Measurements from ENCODE around the gene UVRAG. TPM values are rescaled to one million over a fixed set of nuclear protein-coding genes. Genes with fewer than 3 reads are reported as not detected.

Gene UVRAG
- total and polyA plus RNA-seq, 2 of the 13 experiments (the other 11 are each of a cell fraction or from before 2014, with no cell fraction given), result 9.7 to 17.3 TPM

DNA sequence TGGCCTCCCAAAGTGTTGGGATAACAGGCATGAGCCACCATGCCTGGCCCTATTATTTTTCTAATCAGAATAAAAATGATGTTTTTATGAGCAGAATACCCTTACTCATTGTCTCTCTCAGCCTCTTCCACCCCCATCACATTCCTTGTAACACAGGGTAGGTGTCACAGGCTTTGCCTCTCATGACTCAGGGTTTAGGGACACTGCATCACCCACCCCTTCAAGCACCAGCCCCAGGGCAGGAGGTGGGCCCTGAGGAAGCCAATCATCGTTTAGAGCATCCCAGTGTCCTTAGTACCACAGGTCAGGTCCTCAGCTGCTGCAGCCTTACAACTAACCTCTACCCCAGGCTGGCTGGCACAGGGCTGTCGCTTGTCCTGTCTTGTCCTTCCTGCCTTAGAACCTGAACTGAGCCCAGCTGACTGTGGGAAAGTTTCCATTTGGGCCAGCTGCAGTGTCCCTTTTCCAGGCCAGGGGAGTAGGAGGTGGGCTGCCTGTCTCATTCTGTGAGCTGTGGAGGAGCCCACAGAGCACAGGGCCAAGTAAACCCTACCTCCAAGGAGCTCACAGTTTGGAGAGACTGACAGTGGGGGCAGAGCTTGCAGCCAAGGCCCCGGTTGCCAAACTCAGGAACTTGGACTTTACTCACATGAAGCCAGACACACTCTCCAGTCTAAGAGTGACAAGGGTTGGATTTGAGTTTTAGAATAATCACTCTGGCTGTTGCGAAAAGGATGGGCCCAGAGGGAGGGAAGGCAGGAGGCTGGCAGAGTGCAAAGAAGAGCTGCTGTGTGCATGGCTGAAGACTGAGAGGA is 19.5 kb upstream of the UVRAG start (continued):
- no peak for TF ChIP-seq NFKB2 (CRISPR knock-in tag; IDR thresholded peaks at IDR 0.05; ENCODE audit: borderline replicate concordance)
- TF ChIP-seq ZNF24 (IDR thresholded peaks at IDR 0.05), result no peak
- TF ChIP-seq, protein P1, sequence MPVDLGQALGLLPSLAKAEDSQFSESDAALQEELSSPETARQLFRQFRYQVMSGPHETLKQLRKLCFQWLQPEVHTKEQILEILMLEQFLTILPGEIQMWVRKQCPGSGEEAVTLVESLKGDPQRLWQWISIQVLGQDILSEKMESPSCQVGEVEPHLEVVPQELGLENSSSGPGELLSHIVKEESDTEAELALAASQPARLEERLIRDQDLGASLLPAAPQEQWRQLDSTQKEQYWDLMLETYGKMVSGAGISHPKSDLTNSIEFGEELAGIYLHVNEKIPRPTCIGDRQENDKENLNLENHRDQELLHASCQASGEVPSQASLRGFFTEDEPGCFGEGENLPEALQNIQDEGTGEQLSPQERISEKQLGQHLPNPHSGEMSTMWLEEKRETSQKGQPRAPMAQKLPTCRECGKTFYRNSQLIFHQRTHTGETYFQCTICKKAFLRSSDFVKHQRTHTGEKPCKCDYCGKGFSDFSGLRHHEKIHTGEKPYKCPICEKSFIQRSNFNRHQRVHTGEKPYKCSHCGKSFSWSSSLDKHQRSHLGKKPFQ (CRISPR knock-in tag; IDR thresholded peaks at IDR 0.05; ENCODE audit: insufficient replicate concordance), result no peak
- TF ChIP-seq ATAD3A (CRISPR knock-in tag; IDR thresholded peaks at IDR 0.05), result no peak
- TF ChIP-seq KDM1A (CRISPR knock-in tag; IDR thresholded peaks at IDR 0.05), result no peak
- no peak for TF ChIP-seq ZNF224 (CRISPR knock-in tag; IDR thresholded peaks at IDR 0.05)
- TF ChIP-seq, protein P2, sequence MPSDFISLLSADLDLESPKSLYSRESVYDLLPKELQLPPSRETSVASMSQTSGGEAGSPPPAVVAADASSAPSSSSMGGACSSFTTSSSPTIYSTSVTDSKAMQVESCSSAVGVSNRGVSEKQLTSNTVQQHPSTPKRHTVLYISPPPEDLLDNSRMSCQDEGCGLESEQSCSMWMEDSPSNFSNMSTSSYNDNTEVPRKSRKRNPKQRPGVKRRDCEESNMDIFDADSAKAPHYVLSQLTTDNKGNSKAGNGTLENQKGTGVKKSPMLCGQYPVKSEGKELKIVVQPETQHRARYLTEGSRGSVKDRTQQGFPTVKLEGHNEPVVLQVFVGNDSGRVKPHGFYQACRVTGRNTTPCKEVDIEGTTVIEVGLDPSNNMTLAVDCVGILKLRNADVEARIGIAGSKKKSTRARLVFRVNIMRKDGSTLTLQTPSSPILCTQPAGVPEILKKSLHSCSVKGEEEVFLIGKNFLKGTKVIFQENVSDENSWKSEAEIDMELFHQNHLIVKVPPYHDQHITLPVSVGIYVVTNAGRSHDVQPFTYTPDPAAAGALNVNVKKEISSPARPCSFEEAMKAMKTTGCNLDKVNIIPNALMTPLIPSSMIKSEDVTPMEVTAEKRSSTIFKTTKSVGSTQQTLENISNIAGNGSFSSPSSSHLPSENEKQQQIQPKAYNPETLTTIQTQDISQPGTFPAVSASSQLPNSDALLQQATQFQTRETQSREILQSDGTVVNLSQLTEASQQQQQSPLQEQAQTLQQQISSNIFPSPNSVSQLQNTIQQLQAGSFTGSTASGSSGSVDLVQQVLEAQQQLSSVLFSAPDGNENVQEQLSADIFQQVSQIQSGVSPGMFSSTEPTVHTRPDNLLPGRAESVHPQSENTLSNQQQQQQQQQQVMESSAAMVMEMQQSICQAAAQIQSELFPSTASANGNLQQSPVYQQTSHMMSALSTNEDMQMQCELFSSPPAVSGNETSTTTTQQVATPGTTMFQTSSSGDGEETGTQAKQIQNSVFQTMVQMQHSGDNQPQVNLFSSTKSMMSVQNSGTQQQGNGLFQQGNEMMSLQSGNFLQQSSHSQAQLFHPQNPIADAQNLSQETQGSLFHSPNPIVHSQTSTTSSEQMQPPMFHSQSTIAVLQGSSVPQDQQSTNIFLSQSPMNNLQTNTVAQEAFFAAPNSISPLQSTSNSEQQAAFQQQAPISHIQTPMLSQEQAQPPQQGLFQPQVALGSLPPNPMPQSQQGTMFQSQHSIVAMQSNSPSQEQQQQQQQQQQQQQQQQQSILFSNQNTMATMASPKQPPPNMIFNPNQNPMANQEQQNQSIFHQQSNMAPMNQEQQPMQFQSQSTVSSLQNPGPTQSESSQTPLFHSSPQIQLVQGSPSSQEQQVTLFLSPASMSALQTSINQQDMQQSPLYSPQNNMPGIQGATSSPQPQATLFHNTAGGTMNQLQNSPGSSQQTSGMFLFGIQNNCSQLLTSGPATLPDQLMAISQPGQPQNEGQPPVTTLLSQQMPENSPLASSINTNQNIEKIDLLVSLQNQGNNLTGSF (CRISPR knock-in tag; IDR thresholded peaks at IDR 0.05), result no peak
- TF ChIP-seq SAP130 (CRISPR knock-in tag; IDR thresholded peaks at IDR 0.05; ENCODE audit: low read depth), result peak; percentile 35; the same call in 1 of the 2 replicates
- 0 out of 2 replicates have a peak, but pooled peaks have one; percentile 59 for TF ChIP-seq NRL (CRISPR knock-in tag; IDR thresholded peaks at IDR 0.05; ENCODE audit: borderline replicate concordance)
- TF ChIP-seq GFI1 (CRISPR knock-in tag; IDR thresholded peaks at IDR 0.05; ENCODE audit: borderline replicate concordance), result peak; percentile 76
- TF ChIP-seq PRMT3 (CRISPR knock-in tag; IDR thresholded peaks at IDR 0.05; ENCODE audit: borderline replicate concordance, low read depth), result no peak
- TF ChIP-seq EED (CRISPR knock-in tag; IDR thresholded peaks at IDR 0.05), result no peak
- TF ChIP-seq ZNF83 (CRISPR knock-in tag; IDR thresholded peaks at IDR 0.05; ENCODE audit: borderline replicate concordance), result no peak
- no peak for TF ChIP-seq ZSCAN20 (CRISPR knock-in tag; IDR thresholded peaks at IDR 0.05; ENCODE audit: borderline replicate concordance)
- TF ChIP-seq, protein P3, sequence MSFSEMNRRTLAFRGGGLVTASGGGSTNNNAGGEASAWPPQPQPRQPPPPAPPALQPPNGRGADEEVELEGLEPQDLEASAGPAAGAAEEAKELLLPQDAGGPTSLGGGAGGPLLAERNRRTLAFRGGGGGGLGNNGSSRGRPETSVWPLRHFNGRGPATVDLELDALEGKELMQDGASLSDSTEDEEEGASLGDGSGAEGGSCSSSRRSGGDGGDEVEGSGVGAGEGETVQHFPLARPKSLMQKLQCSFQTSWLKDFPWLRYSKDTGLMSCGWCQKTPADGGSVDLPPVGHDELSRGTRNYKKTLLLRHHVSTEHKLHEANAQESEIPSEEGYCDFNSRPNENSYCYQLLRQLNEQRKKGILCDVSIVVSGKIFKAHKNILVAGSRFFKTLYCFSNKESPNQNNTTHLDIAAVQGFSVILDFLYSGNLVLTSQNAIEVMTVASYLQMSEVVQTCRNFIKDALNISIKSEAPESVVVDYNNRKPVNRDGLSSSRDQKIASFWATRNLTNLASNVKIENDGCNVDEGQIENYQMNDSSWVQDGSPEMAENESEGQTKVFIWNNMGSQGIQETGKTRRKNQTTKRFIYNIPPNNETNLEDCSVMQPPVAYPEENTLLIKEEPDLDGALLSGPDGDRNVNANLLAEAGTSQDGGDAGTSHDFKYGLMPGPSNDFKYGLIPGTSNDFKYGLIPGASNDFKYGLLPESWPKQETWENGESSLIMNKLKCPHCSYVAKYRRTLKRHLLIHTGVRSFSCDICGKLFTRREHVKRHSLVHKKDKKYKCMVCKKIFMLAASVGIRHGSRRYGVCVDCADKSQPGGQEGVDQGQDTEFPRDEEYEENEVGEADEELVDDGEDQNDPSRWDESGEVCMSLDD (CRISPR knock-in tag; IDR thresholded peaks at IDR 0.05; ENCODE audit: borderline replicate concordance), result no peak
- no peak for TF ChIP-seq ZNF343 (CRISPR knock-in tag; IDR thresholded peaks at IDR 0.05)
- no peak for TF ChIP-seq ESRRA (CRISPR knock-in tag; IDR thresholded peaks at IDR 0.05; ENCODE audit: low read depth)
- no peak for TF ChIP-seq DPF2 (CRISPR knock-in tag; IDR thresholded peaks at IDR 0.05; ENCODE audit: borderline replicate concordance, low read depth)
- TF ChIP-seq, protein P4, sequence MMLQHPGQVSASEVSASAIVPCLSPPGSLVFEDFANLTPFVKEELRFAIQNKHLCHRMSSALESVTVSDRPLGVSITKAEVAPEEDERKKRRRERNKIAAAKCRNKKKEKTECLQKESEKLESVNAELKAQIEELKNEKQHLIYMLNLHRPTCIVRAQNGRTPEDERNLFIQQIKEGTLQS (CRISPR knock-in tag; IDR thresholded peaks at IDR 0.05), result no peak
- no peak for TF ChIP-seq NR1H2 (CRISPR knock-in tag; IDR thresholded peaks at IDR 0.05; ENCODE audit: borderline replicate concordance, low read depth)

All from HepG2 (cell line).